Mesendoderm (in vitro differentiated cells): ENCODE data around the gene RANBP10.

Source experiments
- DNase-seq: peaks from one replicate; pipeline ENCODE4 v3.0.0; 2013
- H2AK5ac ChIP-seq: 2 replicates; pipeline ENCODE4 v1.6.1; 2013; ENCODE audit warnings: low read length, inconsistent platforms
- H2BK120ac ChIP-seq: 2 replicates; pipeline ENCODE4 v1.6.1; 2013; ENCODE audit warnings: low read depth, mild to moderate bottlenecking, low read length, moderate library complexity, mixed read lengths
- H2BK15ac ChIP-seq: replicated peaks from 2 replicates; pipeline ENCODE4 v1.6.1; 2013; ENCODE audit warnings: low read depth, mild to moderate bottlenecking, moderate library complexity
- H2BK5ac ChIP-seq: 2 replicates; pipeline ENCODE4 v1.6.1; 2013; ENCODE audit warnings: low read length, inconsistent platforms
- H3K18ac ChIP-seq: 2 replicates; pipeline ENCODE4 v1.6.1; 2013; ENCODE audit warnings: mild to moderate bottlenecking, low read length, mixed read lengths
- H3K23ac ChIP-seq: one replicate; pipeline ENCODE4 v1.6.1; 2013; ENCODE audit warnings: low read length
- H3K27ac ChIP-seq: 2 replicates; pipeline ENCODE4 v1.5.1; 2013; ENCODE audit warnings: low read depth, mild to moderate bottlenecking, inconsistent platforms, low read length, moderate library complexity
- H3K27me3 ChIP-seq: 2 replicates; pipeline ENCODE4 v1.6.1; 2013; ENCODE audit warnings: low read length, control low read depth, mild to moderate bottlenecking, inconsistent platforms; ENCODE audit not compliant: insufficient read depth, poor library complexity
- H3K36me3 ChIP-seq: 2 replicates; pipeline ENCODE4 v1.6.1; 2013; ENCODE audit warnings: low read length, inconsistent platforms; ENCODE audit not compliant: control insufficient read depth, insufficient read depth
- H3K4ac ChIP-seq: one replicate; pipeline ENCODE4 v1.6.1; 2013; ENCODE audit warnings: low read depth, mild to moderate bottlenecking, low read length, moderate library complexity
- H3K4me1 ChIP-seq: 2 replicates; pipeline ENCODE4 v1.6.1; 2013; ENCODE audit warnings: low read depth, low read length, inconsistent platforms; ENCODE audit not compliant: control insufficient read depth
- H3K4me2 ChIP-seq: 2 replicates; pipeline ENCODE4 v1.6.1; 2013; ENCODE audit warnings: low read length
- H3K4me3 ChIP-seq: 2 replicates; pipeline ENCODE4 v1.5.1; 2013; ENCODE audit warnings: mild to moderate bottlenecking, low read length
- H3K56ac ChIP-seq: one replicate; pipeline ENCODE4 v1.6.1; 2013; ENCODE audit warnings: low read length
- H3K79me1 ChIP-seq: 2 replicates; pipeline ENCODE4 v1.6.1; 2013; ENCODE audit warnings: low read length, inconsistent platforms
- H3K79me2 ChIP-seq: 2 replicates; pipeline ENCODE4 v1.6.1; 2013; ENCODE audit warnings: mild to moderate bottlenecking, low read length; ENCODE audit not compliant: control insufficient read depth, insufficient read depth
- H3K9ac ChIP-seq: 2 replicates; pipeline ENCODE4 v1.6.1; 2013; ENCODE audit warnings: low read length, inconsistent platforms
- H4K5ac ChIP-seq: one replicate; pipeline ENCODE4 v1.6.1; 2013; ENCODE audit warnings: low read length
- H4K8ac ChIP-seq: one replicate; pipeline ENCODE4 v1.6.1; 2013; ENCODE audit warnings: low read depth, mild to moderate bottlenecking, control low read depth, low read length, moderate library complexity
- WGBS: extraction: QIAGEN DNeasy Blood & Tissue Kit; methylation state at CpG from one replicate; pipeline ENCODE4 v1.1.7; 2013; ENCODE audit warnings: low lambda C conversion rate, missing lambda C conversion rate; ENCODE audit not compliant: insufficient coverage; ENCODE audit errors: extremely low coverage; 5-methylcytosine and 5-hydroxymethylcytosine counted together

Gene RANBP10

GRCh38 chr16:67707210-67707609 lies 99.2 kb downstream of the RANBP10 start:
- peaks cover 11% of the 10 kb centered on the region for H3K79me2 ChIP-seq

DNA sequence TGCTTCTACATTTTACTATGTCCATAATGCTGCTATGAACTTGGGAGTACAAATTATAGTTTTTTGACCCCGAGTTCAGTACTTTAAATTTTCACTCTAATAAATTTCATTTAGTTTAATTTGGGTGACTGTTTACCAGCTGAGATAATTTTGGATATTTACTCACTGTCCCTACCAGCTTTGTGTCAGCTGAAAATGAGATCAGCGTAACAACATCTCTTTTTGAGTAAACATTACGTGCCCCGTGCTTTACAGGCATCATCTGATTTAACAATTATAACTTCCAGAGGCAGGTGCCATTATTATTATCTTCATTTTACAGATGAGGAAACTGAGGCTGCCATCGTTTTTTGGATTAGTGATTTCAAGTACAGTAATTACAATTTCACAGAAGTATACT lies 102.2 kb downstream of the RANBP10 start:
- Histone ChIP-seq H2BK5ac (no peak overlapping the region), H3K4ac (no peak overlapping the region), H2BK15ac (no peak overlapping the region), H3K27me3 (no peaks in the 10 kb centered on the region), H4K8ac (no peak overlapping the region), H3K36me3 (no peaks in the 10 kb centered on the region), H3K4me3 (no peak overlapping the region), H3K4me1 (no peaks in the 10 kb centered on the region), H3K9ac (no peak overlapping the region), H2BK120ac (no peak overlapping the region), H3K18ac (no peak overlapping the region), H3K79me1 (peaks cover 5% of the 10 kb centered on the region), H4K5ac (no peak overlapping the region), H3K79me2 (peaks cover 2% of the 10 kb centered on the region), H2AK5ac (no peak overlapping the region), H3K4me2 (no peak overlapping the region), H3K56ac (no peak overlapping the region), H3K27ac (no peak overlapping the region), H3K23ac (no peak overlapping the region)
- WGBS = no CpG with 5 or more reads among the region's 5 CpGs
- DNase-seq = no peak

More at GRCh38 chr16:67707210-67707609, 99.2 kb downstream of the RANBP10 start:
- no peak overlapping the region for H2BK120ac ChIP-seq
- H3K4me2 ChIP-seq = no peak overlapping the region
- H3K23ac ChIP-seq = no peak overlapping the region
- no peak overlapping the region for H3K9ac ChIP-seq
- no peak overlapping the region for H3K4ac ChIP-seq
- no peak for DNase-seq
- no peak overlapping the region for H3K18ac ChIP-seq
- no peak overlapping the region for H4K8ac ChIP-seq
- H3K79me1 ChIP-seq = peaks cover 5% of the 10 kb centered on the region
- no peak overlapping the region for H4K5ac ChIP-seq
- no peak overlapping the region for H3K56ac ChIP-seq
- H3K36me3 ChIP-seq = no peaks in the 10 kb centered on the region
- no peaks in the 10 kb centered on the region for H3K4me1 ChIP-seq
- H3K4me3 ChIP-seq = no peak overlapping the region
- no peaks in the 10 kb centered on the region for H3K27me3 ChIP-seq
- no CpG with 5 or more reads among the region's 4 CpGs for WGBS
- H2BK15ac ChIP-seq = no peak overlapping the region
- H2BK5ac ChIP-seq = no peak overlapping the region
- no peak overlapping the region for H3K27ac ChIP-seq
- H2AK5ac ChIP-seq = no peak overlapping the region

DNA sequence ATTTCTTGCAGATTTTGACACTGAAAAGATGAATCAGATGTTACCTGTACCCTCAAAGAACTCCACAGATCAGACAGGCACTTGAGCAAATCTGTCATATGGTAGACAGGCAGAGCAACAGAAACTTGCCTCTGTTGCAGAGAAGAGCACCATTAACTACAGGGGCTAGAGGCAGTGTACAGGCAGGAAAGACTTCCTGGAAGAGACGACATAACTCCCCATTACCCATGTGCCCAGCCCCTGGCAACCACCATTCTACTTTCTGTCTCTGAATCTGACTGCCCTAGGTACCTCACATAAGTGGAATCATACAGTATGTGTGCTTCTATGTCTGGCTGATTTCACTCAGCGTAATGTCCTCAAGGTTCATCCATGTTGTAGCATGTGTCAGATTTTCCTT lies 102.7 kb downstream of the RANBP10 start:
- Histone ChIP-seq H3K18ac (no peak overlapping the region), H3K4me2 (no peak overlapping the region), H3K79me1 (peaks cover 5% of the 10 kb centered on the region), H2AK5ac (no peak overlapping the region), H2BK120ac (no peak overlapping the region), H3K36me3 (no peaks in the 10 kb centered on the region), H2BK15ac (no peak overlapping the region), H3K23ac (no peak overlapping the region), H2BK5ac (no peak overlapping the region), H3K56ac (no peak overlapping the region), H3K79me2 (peaks cover 2% of the 10 kb centered on the region), H3K9ac (no peak overlapping the region), H3K4me3 (no peak overlapping the region), H4K8ac (no peak overlapping the region), H4K5ac (no peak overlapping the region), H3K27me3 (no peaks in the 10 kb centered on the region), H3K4ac (no peak overlapping the region), H3K4me1 (no peaks in the 10 kb centered on the region), H3K27ac (no peak overlapping the region)
- no CpG with 5 or more reads among the region's 2 CpGs for WGBS
- DNase-seq = no peak

GRCh38 chr16:67702130-67702529 lies 104.2 kb downstream of the RANBP10 start:
- no peak overlapping the region for H3K27ac ChIP-seq
- no peak overlapping the region for H4K5ac ChIP-seq
- no peaks in the 10 kb centered on the region for H3K36me3 ChIP-seq
- no peak overlapping the region for H3K23ac ChIP-seq
- H2BK15ac ChIP-seq = no peak overlapping the region
- no peak overlapping the region for H3K4me3 ChIP-seq
- no peak for DNase-seq
- H4K8ac ChIP-seq = no peak overlapping the region
- no peak overlapping the region for H3K56ac ChIP-seq
- no peaks in the 10 kb centered on the region for H3K4me1 ChIP-seq
- no peak overlapping the region for H2BK120ac ChIP-seq
- no peak overlapping the region for H2BK5ac ChIP-seq
- WGBS = no CpG with 5 or more reads among the region's 4 CpGs
- H3K79me2 ChIP-seq = no peaks in the 10 kb centered on the region
- no peak overlapping the region for H3K4me2 ChIP-seq
- no peak overlapping the region for H2AK5ac ChIP-seq
- H3K9ac ChIP-seq = no peak overlapping the region
- peaks cover 9% of the 10 kb centered on the region for H3K79me1 ChIP-seq
- no peak overlapping the region for H3K18ac ChIP-seq
- no peak overlapping the region for H3K4ac ChIP-seq
- no peaks in the 10 kb centered on the region for H3K27me3 ChIP-seq

GRCh38 chr16:67701420-67701819 lies 104.9 kb downstream of the RANBP10 start:
- no peak overlapping the region for H2BK120ac ChIP-seq
- no peak overlapping the region for H2BK15ac ChIP-seq
- no peak overlapping the region for H3K4me2 ChIP-seq
- no peak overlapping the region for H3K9ac ChIP-seq
- H2AK5ac ChIP-seq = no peak overlapping the region
- H3K18ac ChIP-seq = no peak overlapping the region
- no peaks in the 10 kb centered on the region for H3K79me2 ChIP-seq
- H2BK5ac ChIP-seq = no peak overlapping the region
- peaks cover 9% of the 10 kb centered on the region for H3K79me1 ChIP-seq
- H3K27ac ChIP-seq = no peak overlapping the region
- no peak overlapping the region for H3K4me3 ChIP-seq
- no peak overlapping the region for H4K5ac ChIP-seq
- H3K23ac ChIP-seq = no peak overlapping the region
- WGBS = no CpG with 5 or more reads among the region's 1 CpG
- no peak overlapping the region for H3K4ac ChIP-seq
- no peaks in the 10 kb centered on the region for H3K27me3 ChIP-seq
- H3K36me3 ChIP-seq = no peaks in the 10 kb centered on the region
- H3K4me1 ChIP-seq = no peaks in the 10 kb centered on the region
- H3K56ac ChIP-seq = no peak overlapping the region
- H4K8ac ChIP-seq = no peak overlapping the region
- no peak for DNase-seq

DNA sequence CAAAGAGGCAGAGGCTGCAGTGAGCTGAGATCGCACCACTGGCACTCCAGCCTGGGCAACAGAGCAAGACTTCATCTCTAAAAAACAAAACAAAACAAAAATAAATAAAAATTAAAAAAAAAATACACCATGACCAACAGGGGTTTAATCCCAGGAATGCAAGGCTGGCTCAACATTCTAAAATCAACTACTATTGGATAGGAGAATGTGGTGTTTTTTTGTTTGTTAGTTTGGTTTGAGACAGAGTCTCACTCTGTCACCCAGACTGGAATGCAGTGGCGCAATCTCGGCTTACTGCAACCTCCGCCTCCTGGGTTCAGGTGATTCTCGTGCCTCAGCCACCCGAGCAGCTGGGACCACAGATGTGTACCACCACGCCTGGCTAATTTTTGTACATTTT lies 107.1 kb downstream of the RANBP10 start:
- H3K27ac ChIP-seq = no peak overlapping the region
- H3K9ac ChIP-seq = no peak overlapping the region
- no peak overlapping the region for H2BK5ac ChIP-seq
- no peak overlapping the region for H2BK15ac ChIP-seq
- DNase-seq = no peak
- no peak overlapping the region for H3K4me3 ChIP-seq
- no peak overlapping the region for H4K5ac ChIP-seq
- no peaks in the 10 kb centered on the region for H3K4me1 ChIP-seq
- no peak overlapping the region for H3K23ac ChIP-seq
- H3K79me1 ChIP-seq = peaks cover 7% of the 10 kb centered on the region
- H3K79me2 ChIP-seq = no peaks in the 10 kb centered on the region
- no peak overlapping the region for H4K8ac ChIP-seq
- H3K18ac ChIP-seq = no peak overlapping the region
- H3K27me3 ChIP-seq = no peaks in the 10 kb centered on the region
- no peak overlapping the region for H2BK120ac ChIP-seq
- H2AK5ac ChIP-seq = no peak overlapping the region
- no peaks in the 10 kb centered on the region for H3K36me3 ChIP-seq
- no peak overlapping the region for H3K4me2 ChIP-seq
- WGBS = no CpG with 5 or more reads among the region's 7 CpGs
- no peak overlapping the region for H3K56ac ChIP-seq
- H3K4ac ChIP-seq = no peak overlapping the region
